ENCODE measurements around the gene SPECC1. TPM values are rescaled to one million over a fixed set of nuclear protein-coding genes. Genes with fewer than 3 reads are reported as not detected.

Gene SPECC1
- polyA plus RNA-seq, 1 experiment = 13.0 TPM

DNA sequence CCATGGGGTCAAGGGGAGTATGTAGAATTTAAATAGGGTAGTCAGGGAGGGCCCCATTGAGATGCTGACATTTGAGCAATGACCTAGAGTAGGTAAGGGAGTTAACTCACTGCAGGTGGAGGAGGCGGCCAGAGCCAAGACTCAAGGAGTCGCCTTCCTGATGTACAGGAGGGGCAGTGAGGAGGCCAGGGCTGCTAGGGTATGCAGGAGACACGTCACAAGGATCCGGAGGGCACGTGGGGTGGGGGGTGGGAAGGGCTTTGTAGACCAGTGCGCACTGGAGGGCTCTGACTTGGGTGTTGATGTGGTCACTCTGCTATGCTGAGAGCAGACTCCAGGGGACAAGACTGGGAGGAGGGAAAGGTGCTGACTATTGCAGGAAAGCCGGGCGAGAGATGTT is 37.5 kb downstream of the SPECC1 start:
- Histone ChIP-seq H3K36me3 (ENCODE audit: control insufficient read depth, insufficient read depth, low read length) (no peaks in the 10 kb centered on the region), H3K4me3 (ENCODE audit: low read depth, low read length) (no peak overlapping the region), H3K27me3 (ENCODE audit: control insufficient read depth, insufficient read depth, low read length) (peaks cover 2% of the 10 kb centered on the region)
- DNase-seq (ENCODE audit: low read depth) = no peak
- ChIA-PET POLR2A (no interaction called here), CTCF (no interaction called here)
- no peak for TF ChIP-seq CTCF (IDR thresholded peaks at IDR 0.05; ENCODE audit: insufficient read depth, low read depth, low read length)

DNA sequence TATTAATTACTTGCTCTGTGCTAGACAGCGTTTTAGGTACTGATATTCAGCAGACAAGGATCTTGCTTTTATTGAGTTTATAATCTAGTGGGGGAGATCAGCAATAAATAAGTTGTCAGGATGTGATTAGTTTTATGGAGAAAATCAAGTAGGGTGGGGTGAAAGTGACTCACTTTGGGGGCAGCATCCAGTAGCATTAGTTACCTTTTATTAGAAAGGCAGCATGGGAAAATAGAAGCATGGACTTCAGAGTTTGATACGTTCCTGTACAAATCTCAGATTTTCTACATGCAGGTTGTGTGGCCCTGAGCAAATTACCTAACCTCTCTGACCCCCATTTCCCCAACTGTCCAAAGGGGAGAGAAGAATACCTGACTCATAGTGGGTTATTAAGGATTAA is 42.5 kb downstream of the SPECC1 start:
- peaks cover 9% of the 10 kb centered on the region for H3K27me3 ChIP-seq (ENCODE audit: control insufficient read depth, insufficient read depth, low read length)
- no peak overlapping the region for H3K4me3 ChIP-seq (ENCODE audit: low read depth, low read length)
- H3K36me3 ChIP-seq (ENCODE audit: control insufficient read depth, insufficient read depth, low read length) = no peaks in the 10 kb centered on the region
- ChIA-PET CTCF (no interaction called here), POLR2A (no interaction called here)
- TF ChIP-seq CTCF (IDR thresholded peaks at IDR 0.05; ENCODE audit: insufficient read depth, low read depth, low read length) = no peak
- DNase-seq (ENCODE audit: low read depth) = no peak

DNA sequence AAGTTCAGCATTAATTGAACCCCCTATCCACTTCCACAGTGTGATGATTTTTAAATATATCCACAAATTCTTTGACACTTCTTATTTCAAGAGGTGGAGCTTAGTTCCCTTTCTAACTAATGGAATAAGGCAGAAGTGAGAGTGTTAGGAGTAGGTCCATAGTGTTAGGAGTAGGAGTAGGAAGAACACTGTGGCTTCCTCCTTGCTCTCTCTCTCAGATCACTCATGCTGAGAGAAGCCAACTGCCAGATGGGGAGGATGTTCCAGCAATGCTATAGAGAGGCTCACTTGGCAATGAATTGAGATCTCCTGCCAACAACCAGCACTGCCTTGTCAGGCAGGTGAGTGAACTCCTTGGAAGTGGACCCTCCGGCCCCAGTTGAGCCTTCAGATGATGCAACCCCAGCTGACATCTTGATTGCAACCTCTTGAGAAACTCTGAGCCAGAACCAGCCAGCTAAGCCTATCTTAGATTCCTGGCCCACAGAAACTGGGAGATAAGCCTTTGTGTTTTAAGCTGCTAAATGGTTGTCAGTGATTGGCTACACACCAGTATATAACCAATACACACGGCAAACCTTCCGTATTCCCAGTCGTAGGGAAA is 44.3 kb downstream of the SPECC1 start:
- no peak for DNase-seq (ENCODE audit: low read depth)
- CTCF ChIA-PET = interaction anchor here (0.6 to 1.9 kb wide), 3 partner anchors 9 to 48 kb away, joined by 3 to 4 read pairs (median 4); no protein-coding TSS in a partner anchor
- POLR2A ChIA-PET = no interaction called here

DNA sequence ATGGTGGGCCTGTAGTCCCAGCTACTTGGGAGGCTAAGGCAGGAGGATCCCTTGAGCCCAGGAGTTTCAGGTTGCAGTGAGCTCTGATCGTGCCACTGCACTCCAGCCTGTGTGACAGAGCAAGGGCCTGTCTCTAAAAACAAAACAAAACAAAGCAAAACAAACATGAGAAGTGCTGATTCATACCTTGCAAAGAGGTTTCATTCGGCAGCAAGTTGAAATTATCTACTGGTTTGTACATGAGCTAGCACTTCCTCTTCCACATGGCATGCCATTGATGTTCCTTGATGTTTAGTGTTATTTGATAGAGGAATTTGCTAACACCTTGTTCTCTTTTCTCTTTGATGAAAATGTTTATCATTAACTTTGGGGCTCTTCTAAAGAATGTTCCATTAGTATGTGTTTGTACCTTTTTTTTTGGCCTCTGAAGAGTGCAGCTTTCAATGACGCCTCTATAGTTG is 50.6 kb downstream of the SPECC1 start:
- POLR2A ChIA-PET = no interaction called here
- no peak for TF ChIP-seq CTCF (IDR thresholded peaks at IDR 0.05; ENCODE audit: insufficient read depth, low read depth, low read length)
- Histone ChIP-seq H3K27me3 (ENCODE audit: control insufficient read depth, insufficient read depth, low read length) (no peaks in the 10 kb centered on the region), H3K36me3 (ENCODE audit: control insufficient read depth, insufficient read depth, low read length) (no peaks in the 10 kb centered on the region), H3K4me3 (ENCODE audit: low read depth, low read length) (no peak overlapping the region)
- CTCF ChIA-PET = interaction anchor here (0.9 to 1.2 kb wide), 2 partner anchors 16 to 57 kb away, joined by 3 read pairs; no protein-coding TSS in a partner anchor
- DNase-seq (ENCODE audit: low read depth) = no peak

More for the DNA sequence above, 44.3 kb downstream of the SPECC1 start:
- Histone ChIP-seq H3K4me3 (ENCODE audit: low read depth, low read length) (no peak overlapping the region), H3K36me3 (ENCODE audit: control insufficient read depth, insufficient read depth, low read length) (no peaks in the 10 kb centered on the region), H3K27me3 (ENCODE audit: control insufficient read depth, insufficient read depth, low read length) (peaks cover 9% of the 10 kb centered on the region)
- TF ChIP-seq CTCF (IDR thresholded peaks at IDR 0.05; ENCODE audit: insufficient read depth, low read depth, low read length) = no peak

DNA sequence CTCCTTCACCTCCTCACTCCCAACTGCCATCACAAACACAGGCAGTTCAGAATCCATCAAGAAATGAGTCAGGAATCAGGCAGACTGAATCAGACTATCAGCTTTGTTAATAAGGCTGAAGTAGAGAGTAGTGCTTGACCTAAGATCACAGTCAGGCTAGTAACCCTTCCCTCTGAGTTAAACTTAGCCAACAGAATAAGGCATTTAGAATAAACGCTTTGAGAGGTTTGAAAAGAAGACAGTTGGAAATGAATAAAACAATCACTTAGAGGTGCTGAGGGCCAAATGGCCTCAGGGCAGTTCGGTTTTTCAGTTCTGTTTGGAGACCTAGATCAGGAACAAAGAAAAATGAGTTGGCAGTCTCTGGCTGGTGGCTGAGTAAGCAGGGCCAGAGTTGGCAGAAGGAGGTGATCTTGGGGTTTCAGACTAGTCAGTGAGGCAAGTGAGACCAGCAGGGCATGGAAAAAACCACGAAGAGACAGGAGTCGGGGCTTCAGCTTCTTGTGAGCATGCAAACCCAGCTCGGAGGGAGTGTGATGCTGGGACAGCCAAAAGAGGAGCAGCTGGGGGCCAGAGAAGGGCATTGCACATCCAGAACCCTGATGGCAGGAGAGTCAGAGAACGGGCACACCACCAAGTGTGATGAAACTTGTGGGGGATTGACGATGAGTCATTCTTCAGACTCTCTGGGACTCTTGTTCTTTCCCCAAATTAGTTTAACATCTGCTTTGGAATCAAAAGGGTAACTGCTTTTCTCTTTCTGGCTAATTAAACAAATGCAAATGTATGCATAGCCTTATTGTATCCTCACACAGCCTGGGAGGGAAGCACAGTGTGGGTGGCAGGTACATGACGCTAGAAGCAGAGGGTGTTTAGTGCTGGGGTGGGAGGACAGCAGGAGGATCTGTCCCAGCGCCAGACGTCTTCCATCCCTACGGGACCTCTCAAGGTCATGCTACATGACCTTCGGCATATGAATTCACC is 54.8 kb downstream of the SPECC1 start:
- DNase-seq (ENCODE audit: low read depth) = peak; percentile 68
- 0 out of 2 replicates have a peak, but pooled peaks cover 1% of the 10 kb centered on the region for H3K27me3 ChIP-seq (ENCODE audit: control insufficient read depth, insufficient read depth, low read length)
- no peaks in the 10 kb centered on the region for H3K36me3 ChIP-seq (ENCODE audit: control insufficient read depth, insufficient read depth, low read length)
- H3K4me3 ChIP-seq (ENCODE audit: low read depth, low read length) = no peak overlapping the region
- TF ChIP-seq CTCF (IDR thresholded peaks at IDR 0.05; ENCODE audit: insufficient read depth, low read depth, low read length) = no peak
- ChIA-PET CTCF (interaction anchor here (1.2 to 1.3 kb wide), 3 partner anchors 11 to 58 kb away, joined by 3 to 4 read pairs (median 4); partner anchors contain the start of gene SPECC1), POLR2A (interaction anchor here (0.7 kb wide), 1 partner anchor 21 kb away, joined by 3 read pairs; no protein-coding TSS in a partner anchor)
